ENCODE measurements around the gene RUNX1.

- TF ChIP-seq CTCF (IDR thresholded peaks at IDR 0.05 in 8 of 11, conservative IDR thresholded peaks at IDR 0.05 in 3 of 11) = no peak
- no peak for TF ChIP-seq POLR2AphosphoS5 (IDR thresholded peaks at IDR 0.05)
- no peak for TF ChIP-seq POLR2A (IDR thresholded peaks at IDR 0.05)
Observed at GRCh38 chr21:35035581-35035980, 13.5 kb downstream of the RUNX1 start.

All from spleen (tissue), 7 donors.